ENCODE results near the gene PTAFR.

GRCh38 chr1:28119556-28119955 is 56.9 kb downstream of the PTAFR start:
- TF ChIP-seq POLR2A (IDR thresholded peaks at IDR 0.05) (no peak), CTCF (IDR thresholded peaks at IDR 0.05) (no peak)

All from right lobe of liver (tissue), 4 donors.